Stimulated activated CD4-positive, alpha-beta T cell treated with anti-CD3 and anti-CD28 coated beads, Interleukin-4, amount 100 ng/mL, for 48 hours (primary cell): ENCODE results near the gene OVAAL.
"Not testable (repeated sequence)": the region's sequence is repeated elsewhere in the genome, so short reads cannot be mapped to it uniquely, and the experiment has no call there.

Experiments
- DNase-seq, 2 donors: peaks; one replicate each; pipeline ENCODE4 v3.0.0-alpha.2; 2020; ENCODE audit warnings: low read depth in 2 of 2

Gene OVAAL

DNA sequence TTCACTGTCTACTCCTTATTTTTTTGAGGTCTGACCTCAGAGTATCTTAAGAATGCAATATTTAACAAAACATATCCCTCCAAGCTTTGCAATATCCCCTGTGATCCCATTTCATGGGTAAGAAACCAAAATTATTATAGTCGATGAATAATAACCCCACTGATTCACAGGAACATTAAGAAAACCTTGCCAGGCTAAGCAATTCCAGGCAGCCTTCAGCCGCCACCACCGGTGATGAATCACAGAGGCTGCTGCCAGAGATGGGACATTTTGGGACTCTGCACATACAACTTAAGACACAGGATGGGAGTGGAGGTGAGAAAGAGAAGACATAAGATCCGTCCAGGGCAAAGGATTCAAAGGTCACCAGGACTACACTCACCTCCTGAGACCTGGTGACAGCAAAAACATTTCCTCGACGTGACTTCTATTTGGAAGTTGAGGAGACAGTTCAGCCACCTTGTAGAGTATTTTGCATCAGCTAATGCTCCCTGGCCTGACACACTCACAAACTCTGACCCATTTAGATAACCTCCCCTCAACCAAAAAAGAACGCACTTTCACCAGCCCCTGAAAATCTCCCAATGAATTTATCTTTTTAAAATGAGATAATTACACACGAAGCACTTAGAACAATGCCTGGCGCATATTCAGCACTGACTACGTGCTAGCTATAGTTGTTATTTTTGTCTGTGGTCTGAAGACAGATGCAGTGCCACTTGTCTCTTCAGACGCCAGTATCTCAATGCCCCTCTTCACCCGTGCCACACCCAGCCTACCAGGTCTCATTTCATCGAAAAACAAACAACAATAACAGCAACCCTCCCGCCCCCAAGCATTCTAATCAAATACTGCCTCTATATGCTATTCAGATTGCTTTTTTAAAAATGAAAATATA, 17.8 kb upstream of the OVAAL start:
- DNase-seq, result no peak

DNA sequence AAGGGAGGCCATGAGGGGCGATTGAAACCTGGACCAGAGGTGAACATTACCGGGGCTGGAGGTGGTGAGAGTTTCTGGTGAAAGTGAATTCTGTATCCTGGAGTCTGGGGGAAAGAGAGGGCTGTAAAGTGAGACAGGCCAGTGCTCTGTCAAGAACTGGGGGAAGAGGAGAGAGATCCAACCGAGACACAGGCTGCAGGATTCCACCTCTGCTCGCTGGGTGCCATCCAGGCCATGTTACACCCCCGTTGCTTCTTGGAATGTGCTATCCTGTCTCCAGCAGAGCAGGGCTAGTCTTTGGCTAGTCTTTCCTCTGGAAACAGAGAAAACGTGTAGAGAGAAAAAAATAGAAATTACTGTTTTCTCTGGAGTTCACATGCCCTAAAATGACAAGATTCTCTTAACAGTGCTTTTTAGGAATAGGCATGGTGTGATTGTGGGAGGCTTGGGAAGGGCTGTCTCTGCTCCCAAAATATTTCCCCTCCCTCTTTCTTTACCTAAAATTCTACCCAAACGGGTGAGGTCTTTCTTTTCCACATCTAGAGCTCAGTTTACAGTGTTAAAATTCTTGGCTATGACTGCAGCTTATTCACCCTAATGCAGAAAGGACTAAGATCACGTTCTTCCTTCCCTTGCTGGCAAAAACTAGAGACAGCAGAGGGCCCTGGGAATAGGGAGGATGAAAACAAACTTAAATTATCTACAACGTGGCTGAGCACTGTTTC, 16.5 kb upstream of the OVAAL start:
- no peak for DNase-seq

DNA sequence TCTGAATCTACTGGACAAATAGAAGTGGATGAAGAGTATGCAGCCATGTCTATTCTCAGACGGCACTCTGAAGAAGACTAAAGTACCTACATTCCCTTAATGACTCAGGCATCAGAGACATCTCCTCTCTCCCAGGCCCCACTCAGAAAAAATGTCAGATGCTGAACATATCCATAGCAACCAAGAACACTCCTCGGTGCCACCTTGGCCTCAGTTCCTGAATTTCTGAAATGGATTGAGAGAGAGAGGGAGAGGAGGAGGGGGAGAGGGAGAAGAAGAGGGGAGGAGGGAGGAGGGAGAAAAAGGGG, 16.0 kb upstream of the OVAAL start:
- no peak for DNase-seq

DNA sequence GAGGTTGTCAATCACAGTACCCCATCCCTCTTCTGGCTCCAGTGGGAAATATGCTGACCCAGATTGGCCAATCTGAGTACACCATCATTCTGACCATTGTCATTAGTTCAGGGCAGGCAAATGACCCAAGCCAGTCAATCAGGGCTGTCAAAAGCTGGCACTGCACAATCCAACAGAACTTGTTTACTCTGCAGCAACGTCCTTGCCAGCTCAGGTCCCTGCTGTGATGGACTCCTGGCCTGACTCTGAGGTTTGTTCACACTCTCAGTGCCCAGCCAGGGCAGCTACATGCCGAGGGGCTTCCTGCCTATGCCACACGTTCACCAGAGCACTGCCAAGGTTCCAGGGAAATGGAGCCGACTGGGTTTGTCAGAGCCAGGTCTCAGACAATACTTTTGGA, 14.7 kb upstream of the OVAAL start:
- DNase-seq, result no peak

DNA sequence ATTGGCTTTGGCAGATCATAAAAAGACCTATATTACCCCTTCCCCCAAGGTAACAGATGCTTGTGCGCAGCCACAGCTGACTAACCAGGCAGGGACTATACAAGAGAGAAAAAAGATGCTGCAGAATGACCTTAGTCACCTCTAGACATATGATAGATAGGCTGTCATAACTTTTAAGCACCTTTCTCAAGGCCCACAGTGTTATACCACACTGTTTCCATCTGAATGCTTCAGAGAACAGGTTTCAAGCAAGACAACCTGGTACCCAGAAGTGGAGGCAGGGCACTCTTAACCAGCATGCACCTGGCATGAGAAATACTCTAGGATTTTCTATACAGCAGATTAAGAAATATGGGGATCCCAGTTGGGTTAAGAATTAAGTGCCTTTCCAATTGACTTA, 12.8 kb upstream of the OVAAL start:
- DNase-seq, result no peak

DNA sequence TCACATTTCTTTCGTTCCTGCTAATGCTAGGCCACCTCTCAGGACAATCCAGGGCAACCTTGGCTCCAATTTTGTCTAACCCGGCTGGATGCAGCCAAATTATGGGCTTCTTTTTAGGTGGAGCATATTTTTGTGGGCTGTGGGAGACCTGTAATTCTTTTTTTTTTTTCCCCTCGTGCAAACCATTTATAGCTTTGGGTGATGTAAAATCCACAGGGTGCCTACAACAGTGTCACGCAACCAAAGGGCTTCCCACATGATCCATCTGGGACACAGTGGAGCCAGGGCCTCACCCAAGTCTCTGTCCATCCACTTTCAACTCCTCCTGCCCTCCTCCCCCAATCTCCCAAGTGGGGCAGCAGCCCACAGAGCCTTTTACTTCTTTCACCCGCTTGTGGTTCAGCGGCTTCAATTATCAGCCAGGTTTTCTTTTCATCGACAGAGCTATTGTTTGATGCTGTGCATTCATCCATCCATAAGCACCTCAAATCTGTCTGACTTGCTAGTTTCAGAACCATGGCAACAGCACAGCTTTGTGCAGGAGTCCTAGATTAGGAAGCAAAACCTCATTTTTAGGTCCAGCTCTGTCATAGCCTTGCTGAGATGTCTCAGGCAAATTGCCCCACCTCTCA, 10.0 kb upstream of the OVAAL start:
- no peak for DNase-seq

DNA sequence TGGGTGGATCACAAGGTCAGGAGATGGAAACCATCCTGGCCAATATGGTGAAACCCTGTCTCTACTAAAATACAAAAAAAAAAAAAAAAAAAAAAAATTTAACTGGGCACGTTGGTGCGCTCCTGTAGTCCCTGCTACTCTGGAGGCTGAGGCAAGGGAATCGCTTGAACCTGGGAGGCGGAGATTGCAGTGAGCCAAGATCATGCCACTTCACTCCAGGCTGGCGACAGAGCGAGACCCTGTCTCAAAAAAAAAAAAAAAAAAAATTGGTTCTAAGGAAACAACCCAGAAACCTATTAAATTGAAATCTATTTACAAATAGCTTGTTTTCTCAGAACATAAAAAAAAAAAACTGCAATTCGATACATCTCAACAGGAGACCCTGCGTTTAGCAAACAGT, 9.0 kb upstream of the OVAAL start:
- not testable (repeated sequence) for DNase-seq

DNA sequence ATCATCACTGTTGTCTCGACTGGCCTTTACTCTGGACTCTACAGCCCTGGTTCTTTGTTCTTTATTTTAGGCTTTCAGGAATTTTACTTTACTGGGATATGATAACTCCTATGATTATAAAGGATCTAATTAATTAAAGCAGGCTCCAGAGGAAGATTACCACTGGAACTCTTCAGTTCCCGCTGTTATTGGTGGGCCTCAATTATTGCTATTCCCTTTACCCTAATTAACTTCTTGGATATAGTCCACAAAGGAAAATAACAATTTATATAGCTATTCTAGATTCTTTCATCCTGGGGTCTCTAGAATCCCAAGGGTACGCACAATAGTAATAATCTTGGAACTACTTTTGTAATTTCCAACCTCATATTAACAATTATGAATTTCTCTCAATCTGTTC, 8.5 kb upstream of the OVAAL start:
- DNase-seq, result no peak

DNA sequence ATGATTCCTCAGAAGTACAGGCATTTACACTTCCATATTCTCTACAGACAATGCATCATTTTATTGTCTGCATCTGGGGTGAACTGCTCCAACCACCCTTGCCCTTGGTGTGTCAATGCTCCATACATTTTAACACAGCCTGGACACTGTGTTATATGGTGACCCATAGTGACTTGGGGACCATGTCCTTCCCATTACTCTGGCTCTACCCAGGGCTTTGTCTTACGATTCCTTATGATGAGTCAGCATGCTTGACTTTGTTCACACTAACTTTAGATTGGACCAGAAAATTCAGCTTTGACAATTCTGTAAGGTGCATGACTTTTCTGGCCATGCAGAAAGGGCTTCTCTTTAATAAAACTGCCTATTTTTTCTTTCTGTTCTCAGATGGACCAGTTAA, 6.8 kb upstream of the OVAAL start:
- no peak for DNase-seq

DNA sequence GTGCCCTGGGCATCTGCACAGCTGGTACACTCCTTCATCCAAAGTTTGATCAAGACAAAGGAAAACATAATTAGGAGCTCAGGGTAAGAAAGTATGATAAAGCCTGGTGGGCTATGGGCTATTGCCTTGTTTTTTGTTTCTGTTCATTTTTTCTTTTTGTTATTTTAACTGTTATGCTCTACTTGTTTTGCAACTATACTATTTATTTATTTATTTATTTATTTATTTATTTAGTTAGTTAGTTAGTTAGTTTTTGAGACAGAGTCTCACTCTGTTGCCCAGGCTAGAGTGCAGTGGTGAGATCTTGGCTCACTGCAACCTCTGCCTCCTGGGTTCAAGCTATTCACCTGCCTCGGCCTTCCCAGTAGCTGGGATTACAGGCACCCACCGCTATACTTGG, 5.7 kb upstream of the OVAAL start:
- not testable (repeated sequence) for DNase-seq

DNA sequence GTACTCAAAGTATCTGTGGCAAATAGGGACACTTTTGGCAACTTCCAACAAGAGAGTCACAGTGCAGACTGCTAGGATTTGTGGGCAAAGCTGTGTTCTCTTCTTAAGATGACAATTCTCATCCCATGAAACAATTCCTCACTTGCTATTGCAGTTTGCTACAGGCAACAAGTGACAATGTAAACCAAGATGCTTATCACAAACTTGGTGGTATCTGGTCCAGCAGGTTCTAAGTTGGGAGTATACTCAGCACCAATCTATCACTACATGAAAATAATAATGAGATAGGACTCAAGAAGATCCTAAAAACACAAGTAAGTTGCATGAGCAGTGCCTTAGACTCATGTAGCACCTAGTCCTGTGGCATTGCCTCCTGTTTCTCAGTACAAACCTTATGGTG, 3.4 kb upstream of the OVAAL start:
- DNase-seq, result no peak

DNA sequence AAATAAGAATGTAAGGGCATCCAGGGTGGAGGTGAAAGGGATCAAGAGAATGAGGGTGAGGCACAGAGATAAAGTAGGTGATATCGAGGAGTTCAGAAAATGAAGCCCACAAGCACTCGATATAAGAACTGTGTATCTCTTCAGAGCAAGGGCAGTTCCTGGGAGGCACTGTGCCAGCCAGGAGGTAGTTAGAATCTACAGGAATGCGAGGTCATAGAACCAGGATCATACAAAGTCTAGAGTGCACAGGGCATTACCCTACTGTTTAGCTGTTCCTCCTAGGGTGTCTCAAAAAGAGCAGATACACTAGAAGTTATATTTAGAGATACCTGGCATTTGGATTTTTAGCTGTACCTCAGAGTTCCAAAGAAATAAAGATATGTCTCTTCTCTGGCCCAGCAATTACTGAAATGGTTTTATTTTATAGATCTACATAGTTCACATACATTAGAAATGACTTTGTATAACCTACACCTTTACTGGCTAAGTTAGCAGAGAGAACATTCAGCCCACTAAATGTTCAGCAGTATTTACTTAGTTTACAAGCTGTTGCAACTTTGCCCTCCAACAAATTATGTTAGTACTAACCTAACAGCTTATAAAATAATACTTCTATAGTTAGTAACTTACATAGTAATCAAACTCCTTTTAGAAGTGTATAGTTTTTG, 1.6 kb downstream of the OVAAL start:
- no peak for DNase-seq

DNA sequence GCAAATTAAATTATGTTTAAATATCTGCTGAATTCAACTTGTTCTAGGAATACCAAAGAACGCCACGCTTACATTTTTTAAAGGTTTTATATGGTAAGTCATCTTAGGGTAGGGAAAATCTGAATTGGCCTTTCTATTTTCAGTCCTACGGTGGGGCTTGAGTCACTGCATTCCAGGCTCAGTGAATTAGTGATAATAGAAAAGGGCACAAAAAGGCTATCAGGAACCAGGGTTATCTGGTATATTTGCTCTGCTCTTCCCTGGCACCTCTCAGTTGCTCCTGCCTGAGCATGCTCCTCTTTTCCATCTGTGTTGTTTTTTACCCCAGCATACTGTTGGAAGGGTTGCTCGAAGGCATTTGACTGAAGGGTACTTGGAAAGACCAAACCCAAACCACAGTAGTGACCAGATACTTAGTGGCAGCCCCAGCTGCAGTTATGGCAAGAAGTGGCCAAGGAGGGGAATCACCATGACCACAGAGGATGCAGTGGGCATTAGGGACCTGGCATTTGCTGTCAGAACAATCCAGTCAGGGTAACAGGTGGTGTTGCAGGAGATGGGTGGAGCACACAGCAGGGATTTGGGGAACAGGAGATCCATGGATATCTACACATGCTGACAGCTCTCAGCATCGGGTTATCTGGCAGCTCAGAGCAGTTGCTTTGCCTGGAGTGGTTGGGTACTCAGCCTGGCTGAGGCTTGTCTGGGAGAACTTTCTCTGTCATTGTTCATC, 2.3 kb downstream of the OVAAL start:
- no peak for DNase-seq

DNA sequence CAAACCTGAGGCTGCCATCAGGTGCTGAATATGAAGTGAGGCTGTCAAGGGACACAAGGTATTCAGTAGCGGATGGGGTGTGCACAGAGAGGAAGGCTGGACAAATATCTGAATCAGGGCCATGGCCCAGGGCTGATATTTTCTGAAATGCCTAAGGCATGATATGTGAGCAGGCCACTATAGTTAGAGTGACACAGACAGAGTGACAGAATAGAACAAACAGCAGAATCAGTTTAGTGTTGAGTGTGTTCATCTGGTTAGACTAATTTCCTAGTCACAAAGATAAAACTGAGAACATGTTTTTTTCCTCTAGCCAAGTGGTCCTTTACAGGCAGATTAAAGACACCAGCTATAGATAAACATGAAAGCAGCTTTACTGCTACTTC, 3.9 kb downstream of the OVAAL start:
- no peak for DNase-seq

DNA sequence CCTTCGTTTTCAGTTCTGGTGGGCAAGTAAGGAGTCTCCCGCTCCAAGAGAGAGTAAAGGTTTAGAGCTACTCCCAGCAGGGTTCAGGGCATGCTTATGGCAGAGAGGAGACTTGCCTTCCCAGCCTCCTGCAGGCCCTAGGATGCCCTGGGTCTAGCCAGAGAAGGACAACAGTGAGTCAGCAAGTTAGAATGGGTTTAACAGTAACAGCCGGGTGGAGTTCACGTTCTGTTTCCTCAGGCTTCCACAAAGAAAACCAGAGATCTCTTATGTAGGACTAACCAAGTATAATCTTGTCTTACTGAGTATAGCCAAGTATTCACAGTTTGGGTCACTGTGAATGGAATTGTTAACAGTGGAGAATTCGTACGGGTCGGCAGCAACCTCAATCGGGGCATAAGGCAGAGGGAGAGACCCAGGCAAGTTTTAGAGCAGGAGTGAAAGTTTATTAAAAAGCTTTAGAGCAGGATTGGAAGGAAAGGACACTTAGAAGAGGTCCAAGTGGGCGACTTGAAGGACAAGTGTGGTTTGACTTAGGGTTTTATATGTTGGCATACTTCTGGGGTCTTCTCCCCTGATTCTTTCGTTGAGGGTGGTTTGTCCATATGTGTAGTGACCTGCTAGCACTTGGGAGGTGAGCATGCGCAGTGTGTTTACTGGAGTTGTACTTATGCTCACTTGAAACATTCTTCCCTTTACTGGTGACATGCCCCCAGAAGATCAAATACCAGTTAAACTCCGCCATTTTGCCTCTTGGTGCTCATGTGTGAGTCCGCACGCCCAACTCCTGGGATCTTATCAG, 4.5 kb downstream of the OVAAL start:
- DNase-seq, result no peak

DNA sequence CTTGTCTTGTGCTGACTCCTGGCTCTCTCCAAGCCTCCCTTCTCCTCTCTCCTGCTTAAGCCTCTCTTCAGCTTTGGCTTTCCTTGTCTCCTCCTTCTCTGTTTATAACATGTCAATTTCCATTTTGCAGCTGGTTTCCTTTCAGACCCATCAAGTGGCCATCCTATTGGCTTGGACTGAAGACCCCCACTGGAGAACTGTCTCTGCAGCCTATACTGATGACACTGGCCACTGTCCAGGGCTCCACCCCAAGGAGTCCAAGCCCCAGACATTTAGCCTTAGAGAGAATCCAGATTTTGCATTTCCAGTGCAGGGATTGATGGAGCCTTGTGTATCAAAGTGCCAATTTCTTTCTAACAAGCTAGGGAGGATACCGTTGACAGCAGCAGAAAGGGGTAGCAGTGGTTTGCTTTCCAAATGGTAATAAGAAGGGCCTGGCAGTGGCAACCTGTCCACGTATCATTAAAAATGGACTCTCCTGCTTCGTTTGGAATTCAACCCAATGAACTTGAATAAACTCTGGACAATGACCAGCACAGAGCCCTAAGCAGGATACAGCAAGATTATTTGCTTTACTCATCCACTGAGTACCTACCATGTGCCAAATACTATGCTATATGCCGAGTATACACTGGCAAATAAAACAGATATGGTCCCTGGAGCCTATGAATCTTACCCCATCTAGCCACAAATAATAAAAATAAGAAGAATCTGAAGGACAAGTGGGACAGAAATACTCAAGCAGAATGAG, 6.5 kb downstream of the OVAAL start:
- DNase-seq, result no peak

DNA sequence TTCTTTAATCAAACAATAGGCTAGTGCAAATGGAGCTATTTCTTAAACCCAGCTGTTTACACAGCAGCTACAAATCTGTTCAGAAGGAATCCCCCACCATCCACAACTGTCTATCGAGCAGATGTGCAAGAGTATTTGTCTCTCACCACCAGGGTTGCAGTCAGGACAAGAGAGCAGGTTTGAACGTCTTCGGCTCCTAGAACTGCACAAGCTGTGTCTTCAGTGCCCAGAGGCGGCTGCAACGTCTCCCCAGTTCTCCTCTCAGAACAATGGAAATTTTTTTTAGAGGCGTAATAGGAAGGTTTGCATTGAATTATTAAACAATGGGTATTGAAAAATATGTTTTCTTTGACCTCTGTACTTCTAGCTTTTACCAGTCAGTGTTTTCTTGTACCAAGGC, 7.3 kb downstream of the OVAAL start:
- no peak for DNase-seq

DNA sequence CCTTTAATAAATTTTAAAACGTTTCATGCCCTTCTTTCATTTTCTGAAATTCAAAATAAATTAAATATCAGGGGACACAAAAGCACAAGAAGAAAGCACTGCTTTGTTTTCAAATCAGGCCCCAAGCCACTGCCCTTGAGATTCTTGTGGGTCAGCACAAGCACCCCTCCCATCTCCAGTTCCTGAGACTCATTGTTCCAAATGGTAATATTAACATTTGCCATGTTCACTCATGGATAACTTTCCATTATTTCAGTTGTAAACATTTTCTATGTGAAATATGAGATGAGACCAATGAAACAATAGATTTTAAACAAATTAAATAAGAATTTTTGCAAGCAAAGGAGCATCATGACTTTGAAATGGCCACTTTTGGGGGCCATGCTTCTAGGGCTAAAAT, 7.7 kb downstream of the OVAAL start:
- DNase-seq, result no peak

DNA sequence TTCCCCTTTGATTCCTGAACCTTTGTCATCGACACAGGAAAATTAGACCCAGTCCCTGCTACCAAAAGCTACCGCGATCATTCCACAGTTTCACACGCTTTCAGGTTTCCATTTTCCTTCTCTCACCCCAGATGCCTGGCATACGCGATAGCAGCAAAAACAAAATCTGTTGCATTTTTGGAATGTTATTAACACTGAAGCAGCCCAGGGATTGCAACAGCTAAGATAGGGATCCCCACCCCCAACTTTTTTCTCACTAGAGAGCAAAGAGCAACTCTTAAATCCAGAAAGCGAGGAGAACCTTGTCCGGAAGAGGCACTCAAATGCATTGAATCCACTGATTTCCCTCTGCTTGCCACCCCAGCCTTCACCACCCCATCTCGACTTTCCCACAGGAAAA, 8.9 kb downstream of the OVAAL start:
- DNase-seq, result no peak

DNA sequence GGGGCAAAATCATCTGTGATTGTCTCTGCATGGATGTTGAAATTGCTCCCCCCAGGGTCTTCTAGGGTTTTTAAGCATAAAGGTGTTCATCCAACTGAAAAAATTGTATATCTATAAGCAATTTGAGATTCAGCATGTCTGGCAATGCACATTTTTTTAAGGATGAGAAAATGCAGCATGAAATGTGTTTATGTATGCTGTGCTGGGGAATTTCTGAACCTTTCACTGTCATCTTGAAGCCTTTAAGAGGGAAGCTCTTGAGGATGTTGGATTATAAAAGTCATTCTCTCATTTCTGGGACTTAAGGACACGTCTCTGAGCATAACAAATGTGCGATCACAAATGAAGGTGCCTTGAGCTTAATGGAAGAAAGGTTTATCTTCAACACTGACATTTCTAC, 9.4 kb downstream of the OVAAL start:
- no peak for DNase-seq
